NK-92 (cell line): ENCODE data around the gene CCDC160.

ENCODE experiments used
- DNase-seq: peaks from one replicate; lab custom pipeline; 2025; ENCODE audit not compliant: unreplicated experiment; lab: John Stamatoyannopoulos, UW

Gene CCDC160

DNA sequence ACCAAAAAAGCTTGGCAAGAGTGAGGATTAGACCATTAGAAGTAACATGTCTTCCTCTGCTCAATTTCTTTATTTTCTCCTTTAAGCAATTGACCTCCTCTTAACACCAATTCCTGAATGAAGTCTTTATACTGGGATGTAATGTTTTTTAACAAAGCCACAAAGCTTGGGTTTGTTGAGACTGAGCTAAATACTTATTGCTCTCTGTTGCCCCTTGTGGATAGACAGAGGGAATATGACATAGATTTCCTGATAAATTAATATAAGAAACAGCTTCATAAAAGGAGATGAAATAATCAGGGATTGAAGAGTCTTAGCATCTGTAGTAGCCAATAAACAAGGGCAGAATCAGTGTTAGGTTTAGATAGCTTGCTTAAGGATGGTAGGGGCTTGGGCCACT is 57.6 kb downstream of the CCDC160 start:
- no peak for DNase-seq
